Germinal center (tissue), 1 donor: ENCODE data around the gene SYS1.

ENCODE experiments used
- DNase-seq: peaks from one replicate; pipeline ENCODE4 v3.0.0; 2012; ENCODE audit warnings: mixed read lengths, low spot score

The SYS1 gene

GRCh38 chr20:45415822-45416637 is 53.1 kb downstream of the SYS1 start, which contains the start of gene PIGT:
TSS of gene PIGT (plus strand) at chr20:45416141. CDS start at chr20:45416157, 16 bp downstream.
- DNase-seq, result peak; percentile 83

- DNase-seq, result no peak
Observed at GRCh38 chr20:45416917-45417316, 54.0 kb downstream of the SYS1 start.
